ENCODE results near the gene JCAD.

JCAD gene

GRCh38 chr10:30047430-30047829 is 12.0 kb downstream of the JCAD start:
- no peak for DNase-seq
- intact Hi-C loops (cut with DNase I), result no loop called here

- intact Hi-C loops (cut with DNase I), result no loop called here
- DNase-seq, result no peak
These were observed 12.9 kb downstream of the JCAD start for GRCh38 chr10:30046476-30046875.

- intact Hi-C loops (cut with DNase I), result no loop called here
These were observed 13.4 kb downstream of the JCAD start for GRCh38 chr10:30045961-30046360.

GRCh38 chr10:30043476-30044270 is 15.7 kb downstream of the JCAD start:
- DNase-seq, result no peak
- intact Hi-C loops (cut with DNase I), result no loop called here

More at GRCh38 chr10:30045961-30046360, 13.4 kb downstream of the JCAD start:
- DNase-seq, result no peak

- intact Hi-C loops (cut with DNase I), result no loop called here
- no peak for DNase-seq
These were observed 16.6 kb downstream of the JCAD start for GRCh38 chr10:30042820-30043219.

GRCh38 chr10:30041196-30042105 is 17.9 kb downstream of the JCAD start:
- intact Hi-C loops (cut with DNase I), result no loop called here
- DNase-seq, result no peak

- no peak for DNase-seq
- intact Hi-C loops (cut with DNase I), result no loop called here
These were observed 18.8 kb downstream of the JCAD start for GRCh38 chr10:30040597-30040996.

- no peak for DNase-seq
- intact Hi-C loops (cut with DNase I), result no loop called here
These were observed 19.4 kb downstream of the JCAD start for GRCh38 chr10:30039988-30040387.

GRCh38 chr10:30039567-30039966 is 19.8 kb downstream of the JCAD start:
- DNase-seq, result no peak
- intact Hi-C loops (cut with DNase I), result no loop called here

GRCh38 chr10:30038781-30039536 is 20.4 kb downstream of the JCAD start:
- intact Hi-C loops (cut with DNase I), result no loop called here
- DNase-seq, result no peak

- intact Hi-C loops (cut with DNase I), result no loop called here
- DNase-seq, result peak in 1 of 10 donors; percentile 59
These were observed 21.6 kb downstream of the JCAD start for GRCh38 chr10:30037620-30038336.

GRCh38 chr10:30036811-30037210 is 22.6 kb downstream of the JCAD start:
- intact Hi-C loops (cut with DNase I), result no loop called here
- DNase-seq, result peak in 1 of 10 donors; percentile 44

- intact Hi-C loops (cut with DNase I), result no loop called here
- no peak for DNase-seq
These were observed 23.0 kb downstream of the JCAD start for GRCh38 chr10:30036341-30036740.

- intact Hi-C loops (cut with DNase I), result no loop called here
- DNase-seq, result no peak
These were observed 24.8 kb downstream of the JCAD start for GRCh38 chr10:30034433-30035137.

GRCh38 chr10:30032125-30032524 is 27.3 kb downstream of the JCAD start:
- DNase-seq, result no peak
- intact Hi-C loops (cut with DNase I), result no loop called here

GRCh38 chr10:30029872-30030256 is 29.5 kb downstream of the JCAD start:
- DNase-seq, result peak in 1 of 10 donors; percentile 47

GRCh38 chr10:30029164-30029871 is 30.1 kb downstream of the JCAD start:
- DNase-seq, result peak in 1 of 10 donors; percentile 46
- intact Hi-C loops (cut with DNase I), result no loop called here

More at GRCh38 chr10:30029872-30030256, 29.5 kb downstream of the JCAD start:
- intact Hi-C loops (cut with DNase I), result no loop called here

- intact Hi-C loops (cut with DNase I), result no loop called here
- DNase-seq, result peak in 1 of 10 donors; percentile 52
These were observed 30.7 kb downstream of the JCAD start for GRCh38 chr10:30028738-30029030.

Measured in posterior cingulate gyrus (tissue), 11 donors.